SK-N-SH (cell line): ENCODE data around the gene ACIN1. TPM values are rescaled to one million over a fixed set of nuclear protein-coding genes. Genes with fewer than 3 reads are reported as not detected.

ENCODE experiments used
- CTCF ChIA-PET: fragments of 300-600, 350-600 bp; formaldehyde crosslinking; extraction: SDS; loops from one replicate; lab custom pipeline; 2021; lab: Yijun Ruan, JAX
- POLR2A ChIA-PET: fragments of 350-600 bp; sonication (Branson Sonifier 250); formaldehyde crosslinking; extraction: SDS; loops from one replicate; lab custom pipeline; 2020; ENCODE audit warnings: antibody characterized with exemption, inconsistent platforms; lab: Yijun Ruan, JAX
- DNase-seq: peaks from one replicate; pipeline ENCODE4 v3.0.0; 2012
- H2AFZ ChIP-seq: fragments of 200-600 bp; sonication (generic); 2 replicates; pipeline ENCODE4 v1.8.1; 2016; ENCODE audit warnings: antibody characterized with exemption, mild to moderate bottlenecking, low read depth
- H3F3A ChIP-seq: fragments of 200-600 bp; sonication (generic); replicated peaks from 2 replicates; pipeline ENCODE3; 2016; ENCODE audit warnings: antibody characterized with exemption, mild to moderate bottlenecking; ENCODE audit not compliant: insufficient read depth
- H3K27ac ChIP-seq, 2 experiments: fragments of 200-500 bp in 1 of 2; fragments of 200-600 bp in 1 of 2; sonication (Bioruptor generic) in 1 of 2; sonication (generic), shearing (Covaris generic) in 1 of 2; 2 replicates each; pipeline versions ENCODE4 v1.5.1 to v1.6.1; 2014 to 2016; ENCODE audit warnings: low read depth in 2 of 2, inconsistent platforms in 1 of 2, low read length in 1 of 2, mild to moderate bottlenecking in 1 of 2, mixed read lengths in 1 of 2
- H3K27me3 ChIP-seq: fragments of 200-600 bp; sonication (generic), shearing (Covaris generic); 2 replicates; pipeline ENCODE4 v1.6.1; 2016; ENCODE audit warnings: mixed run types; ENCODE audit not compliant: insufficient read depth
- H3K36me3 ChIP-seq, 2 experiments: fragments of 200-500 bp in 1 of 2; fragments of 200-600 bp in 1 of 2; sonication (Bioruptor generic) in 1 of 2; sonication (generic) in 1 of 2; replicated peaks in 1 of 2; 2 replicates each; pipeline versions ENCODE3 to v1.5.1; 2014 to 2016; ENCODE audit warnings: low read length in 1 of 2, mild to moderate bottlenecking in 1 of 2; ENCODE audit not compliant: insufficient read depth in 2 of 2, control insufficient read depth in 1 of 2
- H3K4me1 ChIP-seq, 2 experiments: fragments of 200-500 bp in 1 of 2; fragments of 200-600 bp in 1 of 2; sonication (Bioruptor generic) in 1 of 2; sonication (generic), shearing (Covaris generic) in 1 of 2; 2 replicates each; pipeline versions ENCODE4 v1.5.1 to v1.6.1; 2014 to 2016; ENCODE audit warnings: low read depth in 1 of 2, low read length in 1 of 2, mixed run types in 1 of 2; ENCODE audit not compliant: insufficient read depth in 2 of 2, control insufficient read depth in 1 of 2
- H3K4me2 ChIP-seq: fragments of 200-600 bp; sonication (generic), shearing (Covaris generic); 2 replicates; pipeline ENCODE4 v1.6.1; 2017; ENCODE audit warnings: mixed run types
- H3K4me3 ChIP-seq, 2 experiments: fragments of 200-500 bp in 1 of 2; fragments of 200-600 bp in 1 of 2; sonication (Bioruptor generic) in 1 of 2; sonication (generic), shearing (Covaris generic) in 1 of 2; 2 replicates each; pipeline versions ENCODE4 v1.5.1 to v1.8.1; 2014 to 2016; ENCODE audit warnings: low read depth in 2 of 2, inconsistent platforms in 1 of 2, low read length in 1 of 2, mild to moderate bottlenecking in 1 of 2, mixed read lengths in 1 of 2, moderate library complexity in 1 of 2
- H3K79me2 ChIP-seq: fragments of 200-600 bp; sonication (generic); 2 replicates; pipeline ENCODE4 v1.8.1; 2017; ENCODE audit warnings: mild to moderate bottlenecking; ENCODE audit not compliant: insufficient read depth
- H3K9ac ChIP-seq: fragments of 200-600 bp; sonication (generic); 2 replicates; pipeline ENCODE4 v1.6.1; 2017; ENCODE audit warnings: mixed run types
- H3K9me2 ChIP-seq: fragments of 200-600 bp; sonication (generic); 2 replicates; pipeline ENCODE4 v1.6.1; 2017; ENCODE audit warnings: mixed run types
- H3K9me3 ChIP-seq: fragments of 200-600 bp; sonication (generic); 2 replicates; pipeline ENCODE4 v1.6.1; 2017; ENCODE audit warnings: mixed run types, mild to moderate bottlenecking, moderate library complexity
- H4K20me1 ChIP-seq: fragments of 200-600 bp; sonication (generic); 2 replicates; pipeline ENCODE4 v1.6.1; 2017; ENCODE audit warnings: mild to moderate bottlenecking, mixed run types; ENCODE audit not compliant: insufficient read depth
- CHD2 ChIP-seq: fragments of 150-350 bp; IDR thresholded peaks from 2 replicates; pipeline ENCODE4 v1.6.1; 2018; ENCODE audit warnings: low read length; ENCODE audit not compliant: partially characterized antibody
- ELF1 ChIP-seq: IDR thresholded peaks from 2 replicates; pipeline ENCODE4 v1.4.0; 2012
- EP300 ChIP-seq, 2 experiments: IDR thresholded peaks; 2 replicates each; pipeline versions ENCODE4 v1.4.0 to v1.6.1; 2012; ENCODE audit warnings: borderline replicate concordance in 1 of 2, low read depth in 1 of 2, low read length in 1 of 2
- FOSL2 ChIP-seq: IDR thresholded peaks from 2 replicates; pipeline ENCODE4 v1.4.0; 2012; ENCODE audit warnings: low read depth, mild to moderate bottlenecking, moderate library complexity, borderline replicate concordance
- FOXM1 ChIP-seq: IDR thresholded peaks from 2 replicates; pipeline ENCODE4 v1.4.0; 2012; ENCODE audit warnings: low read depth, mild to moderate bottlenecking
- MXI1 ChIP-seq: IDR thresholded peaks from 2 replicates; pipeline ENCODE4 v1.6.1; 2012; ENCODE audit warnings: mild to moderate bottlenecking, low read depth, low read length, improper control_type of control experiment
- POLR2AphosphoS5 ChIP-seq: IDR thresholded peaks from 2 replicates; pipeline ENCODE4 v1.6.1; 2012; ENCODE audit warnings: low read depth, low read length
- RFX5 ChIP-seq: IDR thresholded peaks from 2 replicates; pipeline ENCODE4 v1.6.1; 2012; ENCODE audit warnings: mild to moderate bottlenecking, improper control_type of control experiment, low read length
- RXRA ChIP-seq: IDR thresholded peaks from 2 replicates; pipeline ENCODE4 v1.4.0; 2012; ENCODE audit warnings: low read depth, mild to moderate bottlenecking, borderline replicate concordance
- TAF1 ChIP-seq: IDR thresholded peaks from 2 replicates; pipeline ENCODE4 v1.6.1; 2012; ENCODE audit warnings: low read depth, mild to moderate bottlenecking, low read length, moderate library complexity, borderline replicate concordance
- TCF12 ChIP-seq: IDR thresholded peaks from 2 replicates; pipeline ENCODE4 v1.4.0; 2012
- YY1 ChIP-seq: IDR thresholded peaks from 2 replicates; pipeline ENCODE4 v1.4.0; 2012; ENCODE audit warnings: low read depth, mild to moderate bottlenecking
- WGBS: methylation state at CpG from one replicate; pipeline ENCODE4 v1.1.6; 2017; ENCODE audit warnings: low lambda C conversion rate; 5-methylcytosine and 5-hydroxymethylcytosine counted together
- polyA plus RNA-seq, 3 experiments: library from polyadenylated mRNA; depleted of rRNA; stranded (reverse); fragments of >200 nt; gene quantifications; 2 replicates each; pipeline ENCODE4 v1.2.3, GENCODE V29; 2012
- TF ChIP-seq, protein P1 (sequence below): IDR thresholded peaks from 2 replicates; pipeline ENCODE4; 2012
- TF ChIP-seq, protein P2 (sequence below): IDR thresholded peaks from 2 replicates; pipeline ENCODE4 v1.4.0; 2012; ENCODE audit warnings: low read depth
- TF ChIP-seq, protein P3 (sequence below): fragments of 150-350 bp; IDR thresholded peaks from 2 replicates; pipeline ENCODE4 v1.6.1; 2017; ENCODE audit warnings: antibody characterized with exemption, low read length, low read depth, borderline replicate concordance
- TF ChIP-seq, protein P4 (sequence below): fragments of 200-600 bp; sonication (generic); IDR thresholded peaks from 2 replicates; pipeline ENCODE4 v1.6.1; 2017; ENCODE audit warnings: antibody characterized with exemption, mild to moderate bottlenecking, moderate library complexity
- TF ChIP-seq, protein P5 (sequence below): IDR thresholded peaks from 2 replicates; pipeline ENCODE4 v1.4.0; 2012; ENCODE audit warnings: low read depth, borderline replicate concordance

ACIN1 gene
- polyA plus RNA-seq, 1 of the 3 experiments (the other 2 are of a cell fraction): 159 TPM

DNA sequence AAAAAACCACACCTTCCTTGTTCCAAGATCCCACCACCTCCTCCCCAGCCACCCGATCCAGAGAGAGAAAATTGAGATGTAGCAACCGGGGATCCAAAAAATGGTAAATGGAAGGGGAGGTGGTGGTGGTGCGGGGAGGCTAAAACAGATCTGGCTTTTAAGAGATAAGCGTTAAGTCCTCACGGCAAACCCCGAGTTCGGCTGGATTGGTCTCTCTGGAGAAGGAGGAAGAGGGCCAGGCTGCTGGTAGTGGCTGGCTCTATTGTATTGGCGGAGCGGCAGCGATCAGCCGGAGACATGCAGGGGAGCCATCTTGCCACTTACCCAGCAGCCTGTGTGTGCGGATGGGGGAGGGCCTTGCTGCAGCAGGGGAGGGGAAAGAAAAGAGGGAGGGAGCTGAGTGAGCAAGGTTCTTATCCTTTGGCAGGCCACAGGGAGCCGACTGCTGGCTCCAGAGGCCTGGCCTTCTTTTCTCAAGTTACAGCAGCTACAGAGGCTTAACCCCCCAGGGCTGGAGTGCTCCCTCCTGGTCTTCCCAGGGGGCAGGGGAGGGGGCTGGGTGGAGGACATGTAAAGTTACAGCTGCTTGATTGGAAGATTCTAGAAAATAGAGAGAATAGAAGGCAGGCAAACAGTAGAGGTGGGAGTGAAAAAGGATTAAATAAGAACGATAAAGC lies 23.6 kb downstream of the ACIN1 start:
- Histone ChIP-seq H3K9me3 (no peaks in the 10 kb centered on the region), H3K4me2 (peak overlapping the region; percentile 95), H3K4me3 (peak overlapping the region; percentile 63 to 85), H3K27me3 (no peaks in the 10 kb centered on the region), H3K36me3 (peaks cover 47 to 59% of the 10 kb centered on the region in 2 experiments), H3K9ac (peak overlapping the region; percentile 91), H3K79me2 (peaks cover 71% of the 10 kb centered on the region), H3K4me1 (peaks cover 20 to 35% of the 10 kb centered on the region in 2 experiments), H4K20me1 (peaks cover 27% of the 10 kb centered on the region), H3F3A (peaks cover 32% of the 10 kb centered on the region), H3K9me2 (no peaks in the 10 kb centered on the region), H3K27ac (peak overlapping the region; percentile 68 to 87), H2AFZ (no peak overlapping the region)
- DNase-seq: peak; percentile 88
- POLR2A ChIA-PET: interaction anchor here (0.6 to 1.4 kb wide), 7 partner anchors 9 to 1201 kb away, joined by 3 to 7 read pairs (median 4); partner anchors contain the start of genes ACIN1 and C14orf119
- 2% methylated on average over 12 of the region's 14 CpGs for WGBS
- CTCF ChIA-PET: interaction anchor here (0.9 to 7.7 kb wide), 15 partner anchors 10 to 141 kb away, joined by 3 to 152 read pairs (median 6); partner anchors contain the start of genes CDH24, HAUS4 and PRMT5
- TF ChIP-seq YY1 (peak; percentile 92), RXRA (peak; percentile 27; the same call in 1 of the 2 replicates), POLR2AphosphoS5 (peak; percentile 94), EP300 (IDR thresholded peaks at IDR 0.05; ENCODE audit: borderline replicate concordance in 1 of 2, low read depth in 1 of 2, low read length in 1 of 2) (0 out of 4 replicates have a peak, but pooled peaks of 1 of the 2 experiments have one; percentile 19), FOSL2 (no peak), TAF1 (peak; percentile 97), MXI1 (peak; percentile 68; the same call in 1 of the 2 replicates), ELF1 (no peak; the same call in 1 of the 2 replicates), TCF12 (peak; percentile 23; the same call in 1 of the 2 replicates), CHD2 (peak; percentile 9), RFX5 (no peak)
- TF ChIP-seq, protein P1, sequence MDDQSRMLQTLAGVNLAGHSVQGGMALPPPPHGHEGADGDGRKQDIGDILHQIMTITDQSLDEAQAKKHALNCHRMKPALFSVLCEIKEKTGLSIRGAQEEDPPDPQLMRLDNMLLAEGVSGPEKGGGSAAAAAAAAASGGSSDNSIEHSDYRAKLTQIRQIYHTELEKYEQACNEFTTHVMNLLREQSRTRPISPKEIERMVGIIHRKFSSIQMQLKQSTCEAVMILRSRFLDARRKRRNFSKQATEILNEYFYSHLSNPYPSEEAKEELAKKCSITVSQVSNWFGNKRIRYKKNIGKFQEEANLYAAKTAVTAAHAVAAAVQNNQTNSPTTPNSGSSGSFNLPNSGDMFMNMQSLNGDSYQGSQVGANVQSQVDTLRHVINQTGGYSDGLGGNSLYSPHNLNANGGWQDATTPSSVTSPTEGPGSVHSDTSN: peak; percentile 15; the same call in 1 of the 2 replicates
- TF ChIP-seq, protein P2, sequence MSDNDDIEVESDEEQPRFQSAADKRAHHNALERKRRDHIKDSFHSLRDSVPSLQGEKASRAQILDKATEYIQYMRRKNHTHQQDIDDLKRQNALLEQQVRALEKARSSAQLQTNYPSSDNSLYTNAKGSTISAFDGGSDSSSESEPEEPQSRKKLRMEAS: peak; percentile 61; the same call in 1 of the 2 replicates

DNA sequence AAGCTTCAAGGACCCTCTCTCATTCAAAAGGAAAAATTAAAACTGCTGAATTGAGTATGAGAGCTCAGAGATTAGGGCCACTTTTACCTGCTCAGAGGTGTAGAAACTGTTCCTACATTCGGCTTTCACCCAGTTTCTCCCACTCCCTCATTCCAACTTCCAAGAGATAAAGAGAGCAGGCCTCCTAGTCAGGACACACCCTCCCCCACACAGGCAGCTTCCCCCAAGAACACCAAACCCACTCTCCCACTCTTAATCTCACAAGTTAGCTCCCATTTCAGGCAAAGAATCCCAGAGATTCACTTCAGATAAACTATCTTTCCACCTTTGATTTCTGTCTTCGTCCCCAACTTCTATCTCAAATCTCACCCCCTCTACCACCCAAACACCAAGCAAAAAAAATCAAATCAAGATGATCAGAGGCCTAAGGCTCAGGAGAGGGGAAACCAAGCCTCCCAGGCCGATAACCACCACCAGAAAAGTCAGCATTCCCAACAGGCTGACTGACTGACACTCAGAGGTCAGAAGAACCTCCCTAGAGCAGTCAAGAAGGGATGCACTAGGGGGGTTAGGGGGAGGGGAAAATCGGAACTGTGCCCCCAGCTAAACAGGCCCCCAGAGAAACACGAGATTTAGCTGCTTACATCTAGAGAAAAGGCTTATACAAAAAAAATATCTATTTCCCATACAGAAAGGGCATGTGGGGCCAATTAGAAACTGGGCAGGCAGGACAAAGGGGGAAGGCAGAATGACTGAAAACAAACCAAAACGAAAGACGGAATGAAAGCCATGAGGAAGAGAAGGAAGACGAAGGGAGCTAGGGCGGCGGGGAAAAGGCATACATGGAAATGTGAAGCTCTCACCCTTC lies 24.4 kb downstream of the ACIN1 start:
- TF ChIP-seq RFX5 (no peak), RXRA (no peak), ELF1 (no peak), FOXM1 (no peak), FOSL2 (no peak)
- TF ChIP-seq, protein P3, sequence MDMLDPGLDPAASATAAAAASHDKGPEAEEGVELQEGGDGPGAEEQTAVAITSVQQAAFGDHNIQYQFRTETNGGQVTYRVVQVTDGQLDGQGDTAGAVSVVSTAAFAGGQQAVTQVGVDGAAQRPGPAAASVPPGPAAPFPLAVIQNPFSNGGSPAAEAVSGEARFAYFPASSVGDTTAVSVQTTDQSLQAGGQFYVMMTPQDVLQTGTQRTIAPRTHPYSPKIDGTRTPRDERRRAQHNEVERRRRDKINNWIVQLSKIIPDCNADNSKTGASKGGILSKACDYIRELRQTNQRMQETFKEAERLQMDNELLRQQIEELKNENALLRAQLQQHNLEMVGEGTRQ: no peak
- TF ChIP-seq, protein P4, sequence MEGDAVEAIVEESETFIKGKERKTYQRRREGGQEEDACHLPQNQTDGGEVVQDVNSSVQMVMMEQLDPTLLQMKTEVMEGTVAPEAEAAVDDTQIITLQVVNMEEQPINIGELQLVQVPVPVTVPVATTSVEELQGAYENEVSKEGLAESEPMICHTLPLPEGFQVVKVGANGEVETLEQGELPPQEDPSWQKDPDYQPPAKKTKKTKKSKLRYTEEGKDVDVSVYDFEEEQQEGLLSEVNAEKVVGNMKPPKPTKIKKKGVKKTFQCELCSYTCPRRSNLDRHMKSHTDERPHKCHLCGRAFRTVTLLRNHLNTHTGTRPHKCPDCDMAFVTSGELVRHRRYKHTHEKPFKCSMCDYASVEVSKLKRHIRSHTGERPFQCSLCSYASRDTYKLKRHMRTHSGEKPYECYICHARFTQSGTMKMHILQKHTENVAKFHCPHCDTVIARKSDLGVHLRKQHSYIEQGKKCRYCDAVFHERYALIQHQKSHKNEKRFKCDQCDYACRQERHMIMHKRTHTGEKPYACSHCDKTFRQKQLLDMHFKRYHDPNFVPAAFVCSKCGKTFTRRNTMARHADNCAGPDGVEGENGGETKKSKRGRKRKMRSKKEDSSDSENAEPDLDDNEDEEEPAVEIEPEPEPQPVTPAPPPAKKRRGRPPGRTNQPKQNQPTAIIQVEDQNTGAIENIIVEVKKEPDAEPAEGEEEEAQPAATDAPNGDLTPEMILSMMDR: no peak
- TF ChIP-seq, protein P5, sequence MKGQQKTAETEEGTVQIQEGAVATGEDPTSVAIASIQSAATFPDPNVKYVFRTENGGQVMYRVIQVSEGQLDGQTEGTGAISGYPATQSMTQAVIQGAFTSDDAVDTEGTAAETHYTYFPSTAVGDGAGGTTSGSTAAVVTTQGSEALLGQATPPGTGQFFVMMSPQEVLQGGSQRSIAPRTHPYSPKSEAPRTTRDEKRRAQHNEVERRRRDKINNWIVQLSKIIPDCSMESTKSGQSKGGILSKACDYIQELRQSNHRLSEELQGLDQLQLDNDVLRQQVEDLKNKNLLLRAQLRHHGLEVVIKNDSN: no peak
- peaks cover 71% of the 10 kb centered on the region for H3K79me2 ChIP-seq
- WGBS: 6% methylated on average over 10 of the region's 10 CpGs
- CTCF ChIA-PET: interaction anchor here (1.1 to 7.7 kb wide), 12 partner anchors 11 to 140 kb away, joined by 3 to 152 read pairs (median 9); partner anchors contain the start of genes CDH24, HAUS4 and PRMT5
- H3K4me3 ChIP-seq: peak overlapping the region; percentile 63 to 85
- peaks cover 34% of the 10 kb centered on the region for H4K20me1 ChIP-seq
- H3K9me2 ChIP-seq: no peaks in the 10 kb centered on the region
- H3F3A ChIP-seq: peaks cover 32% of the 10 kb centered on the region
- H3K27me3 ChIP-seq: no peaks in the 10 kb centered on the region
- no peak overlapping the region for H2AFZ ChIP-seq
- H3K4me1 ChIP-seq: peaks cover 20 to 35% of the 10 kb centered on the region in 2 experiments
- POLR2A ChIA-PET: interaction anchor here (1.3 to 1.4 kb wide), 2 partner anchors 25 to 93 kb away, joined by 5 to 7 read pairs; partner anchors contain the start of genes ACIN1 and C14orf119
- no peaks in the 10 kb centered on the region for H3K9me3 ChIP-seq
- DNase-seq: no peak
- H3K36me3 ChIP-seq: peaks cover 47 to 60% of the 10 kb centered on the region in 2 experiments
- peak overlapping the region; percentile 68 to 77 for H3K27ac ChIP-seq
- H3K9ac ChIP-seq: peak overlapping the region; percentile 91
- H3K4me2 ChIP-seq: peak overlapping the region; percentile 95
